ENCODE results near the gene MTHFD2L. TPM values are rescaled to one million over a fixed set of nuclear protein-coding genes. Genes with fewer than 3 reads are reported as not detected.

Gene MTHFD2L
- polyA plus RNA-seq, 1 donor from 2014 or later, result 5.1 TPM

DNA sequence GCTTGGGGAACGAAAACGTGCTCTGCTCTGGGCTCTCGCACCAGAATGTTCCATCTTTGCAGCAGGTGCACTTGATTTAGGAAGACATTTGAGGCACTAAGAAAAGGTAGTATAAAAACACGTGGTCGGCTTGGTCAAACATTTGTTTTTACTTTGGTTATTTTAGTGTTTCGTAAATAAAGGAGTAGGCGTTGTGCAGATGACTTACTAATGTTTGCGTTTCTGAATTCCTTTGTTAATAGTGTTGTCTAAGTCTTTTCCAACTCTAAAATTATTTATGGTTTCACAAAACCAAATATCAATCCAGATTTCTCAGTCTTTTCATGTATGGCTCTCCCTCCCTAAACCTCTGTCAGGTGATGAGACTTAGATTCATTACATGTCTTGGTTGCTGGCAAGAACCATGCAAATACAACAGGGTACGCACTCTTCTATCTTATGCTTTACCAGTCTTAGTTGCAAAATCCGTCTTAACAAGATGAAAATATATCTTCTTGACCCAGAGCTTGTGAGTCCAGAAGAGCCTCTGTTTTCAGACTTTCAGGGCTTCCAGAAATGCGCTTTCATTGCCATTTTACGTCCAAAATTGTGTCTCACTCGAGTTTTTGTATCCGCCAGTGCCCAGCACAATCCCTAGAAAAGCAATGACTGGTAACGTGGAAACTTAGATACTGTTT lies 686 bp downstream of the MTHFD2L start:
- no peaks in the 10 kb centered on the region for H3K27me3 Mint-ChIP-seq
- H3K4me1 Mint-ChIP-seq, result peaks cover 14 to 24% (median 16%) of the 10 kb centered on the region in 3 donors
- H3K27ac Mint-ChIP-seq, result peak overlapping the region; percentile 73 to 91 (median 86)
- H3K9me3 Mint-ChIP-seq, result no peaks in the 10 kb centered on the region
- H3K36me3 Mint-ChIP-seq, result peaks cover 7% of the 10 kb centered on the region
- peak overlapping the region; percentile 92 to 96 (median 94) for H3K4me3 Mint-ChIP-seq

DNA sequence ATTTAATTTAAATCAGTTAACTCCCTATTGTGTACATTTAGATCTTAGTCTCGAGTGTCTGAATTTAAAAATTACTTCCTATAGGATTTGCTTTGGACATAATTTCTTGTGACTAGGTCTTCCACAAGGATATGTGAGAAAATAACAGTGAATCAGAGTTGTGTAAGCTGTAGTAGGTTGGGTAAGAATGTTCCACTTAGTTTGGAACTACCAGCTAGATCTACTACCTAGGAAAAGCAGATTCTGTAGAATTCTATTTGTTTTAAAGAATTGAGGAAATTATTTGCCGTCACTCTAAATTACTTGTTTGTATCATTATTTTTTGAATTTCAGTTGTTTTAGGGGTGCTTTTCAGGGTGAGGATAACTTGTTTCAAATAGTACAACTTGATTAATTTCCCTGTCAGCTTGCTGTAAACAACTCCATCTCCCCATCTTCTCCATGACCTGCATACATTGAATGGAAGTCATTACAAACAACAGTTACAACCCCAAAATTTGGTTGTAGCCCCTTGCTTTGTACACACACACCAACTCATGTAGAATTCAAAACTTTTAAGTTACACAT lies 1.3 kb downstream of the MTHFD2L start:
- peak overlapping the region; percentile 73 to 91 (median 86) for H3K27ac Mint-ChIP-seq
- H3K4me1 Mint-ChIP-seq, result peaks cover 14 to 24% (median 16%) of the 10 kb centered on the region in 3 donors
- no peaks in the 10 kb centered on the region for H3K27me3 Mint-ChIP-seq
- H3K9me3 Mint-ChIP-seq, result no peaks in the 10 kb centered on the region
- peaks cover 7% of the 10 kb centered on the region for H3K36me3 Mint-ChIP-seq
- H3K4me3 Mint-ChIP-seq, result peak overlapping the region; percentile 92 to 96 (median 94)

DNA sequence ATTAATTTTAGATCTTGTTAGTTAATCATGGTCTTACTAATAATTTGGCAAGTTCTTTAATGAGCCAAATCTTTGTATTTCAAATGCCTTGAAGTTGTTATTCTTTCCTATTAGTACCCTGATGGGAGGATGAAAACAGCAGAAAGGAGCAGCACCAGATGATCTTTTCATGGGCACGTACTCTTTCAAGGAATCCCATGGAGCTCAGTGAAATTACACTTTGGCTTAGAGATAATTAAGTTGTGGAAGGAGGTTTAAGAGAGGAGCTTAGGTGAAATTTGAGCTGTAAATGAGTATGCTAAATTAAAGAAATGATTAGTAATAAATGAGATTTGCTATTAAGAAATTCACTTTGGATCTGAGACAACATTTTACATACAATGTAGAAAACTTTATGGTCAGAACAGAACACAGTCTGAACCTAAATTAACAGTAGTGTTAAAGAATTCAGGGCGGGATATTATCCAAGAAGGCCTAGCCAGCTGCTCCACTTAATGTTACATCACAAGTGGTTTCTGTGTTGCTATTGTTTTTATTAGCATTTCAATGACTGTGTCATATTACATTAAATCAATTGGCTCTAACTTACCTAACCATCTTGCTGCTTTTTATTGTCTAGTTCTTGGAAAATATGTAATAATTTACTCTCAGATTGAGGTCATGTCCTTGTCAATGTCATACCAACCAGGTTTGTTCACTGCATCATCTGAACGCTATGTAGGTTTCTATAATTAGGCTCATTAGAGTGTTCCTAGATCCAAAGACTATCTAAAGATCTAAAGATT lies 3.9 kb downstream of the MTHFD2L start:
- Mint-ChIP-seq H3K4me1 (peaks cover 17 to 28% (median 18%) of the 10 kb centered on the region in 3 donors), H3K27ac (peak overlapping the region in 1 of 3 donors; percentile 43), H3K36me3 (peaks cover 7% of the 10 kb centered on the region), H3K4me3 (no peak overlapping the region), H3K27me3 (no peaks in the 10 kb centered on the region), H3K9me3 (no peaks in the 10 kb centered on the region)

DNA sequence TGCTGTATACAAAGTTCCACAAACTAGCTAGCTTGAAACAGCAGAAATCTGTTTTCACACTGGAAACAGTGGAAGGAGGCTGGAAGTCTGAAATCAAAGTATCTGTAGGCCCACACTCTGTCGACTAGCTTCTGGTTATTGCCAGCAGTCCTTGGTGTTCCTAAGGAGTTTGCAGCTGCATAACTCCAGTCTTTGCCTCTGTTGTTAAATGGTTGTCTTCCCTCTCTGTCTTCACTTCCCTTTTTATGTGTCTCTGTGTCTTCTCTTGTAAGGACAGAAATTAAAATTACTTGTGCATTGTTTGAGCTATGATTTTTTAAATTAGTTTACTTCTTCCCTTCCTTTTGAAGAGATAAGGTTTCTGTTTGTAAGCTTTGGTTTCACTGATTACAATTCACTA lies 8.2 kb downstream of the MTHFD2L start:
- peaks cover 7% of the 10 kb centered on the region for H3K36me3 Mint-ChIP-seq
- H3K4me1 Mint-ChIP-seq, result peaks cover 6 to 9% (median 7%) of the 10 kb centered on the region in 3 donors
- H3K9me3 Mint-ChIP-seq, result no peaks in the 10 kb centered on the region
- H3K4me3 Mint-ChIP-seq, result no peak overlapping the region
- H3K27me3 Mint-ChIP-seq, result no peaks in the 10 kb centered on the region
- H3K27ac Mint-ChIP-seq, result peak overlapping the region in 1 of 3 donors; percentile 83

DNA sequence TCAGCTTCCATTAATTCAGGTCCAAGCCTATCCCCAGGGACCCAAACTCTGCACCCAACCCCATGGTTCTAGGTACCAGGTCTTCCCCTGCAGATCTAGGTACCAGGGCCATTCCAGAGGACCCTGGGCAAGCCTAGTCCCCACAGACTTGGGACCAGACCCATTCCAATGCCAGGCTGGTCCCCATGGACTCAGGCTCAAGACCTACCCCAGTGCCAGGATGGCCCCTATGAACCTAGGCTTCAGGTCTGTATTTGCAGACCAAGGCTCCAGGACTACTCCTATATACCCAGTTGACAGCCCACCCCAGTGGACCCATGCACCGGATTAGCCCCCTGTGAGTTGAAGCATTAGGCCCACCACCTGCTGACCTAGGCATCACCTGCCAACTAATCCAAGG lies 8.9 kb downstream of the MTHFD2L start:
- H3K4me3 Mint-ChIP-seq, result no peak overlapping the region

DNA sequence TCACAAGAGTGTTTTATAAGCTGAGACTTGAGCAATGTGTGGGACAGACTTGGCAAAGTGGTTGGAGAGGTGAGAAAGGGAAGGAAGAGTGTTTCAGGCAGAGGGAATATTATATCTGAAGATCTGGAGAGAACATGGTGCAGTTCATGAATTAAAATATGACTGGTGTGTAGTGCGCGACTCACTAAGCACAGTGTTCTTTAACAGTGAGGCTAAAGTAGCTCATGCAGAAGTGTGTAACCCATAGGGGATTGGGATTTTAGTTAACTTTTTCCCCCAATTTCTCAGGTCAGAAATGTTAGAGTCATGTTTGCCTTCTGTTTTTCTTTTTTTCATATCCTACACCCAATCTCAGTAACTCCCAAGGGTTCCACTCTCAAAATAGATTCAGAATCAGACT lies 9.7 kb downstream of the MTHFD2L start:
- Mint-ChIP-seq H3K27ac (peak overlapping the region in 1 of 3 donors; percentile 25), H3K27me3 (no peaks in the 10 kb centered on the region), H3K36me3 (peaks cover under 1% of the 10 kb centered on the region), H3K9me3 (no peaks in the 10 kb centered on the region), H3K4me1 (peaks cover 3 to 6% (median 4%) of the 10 kb centered on the region in 3 donors), H3K4me3 (no peak overlapping the region)

More for the DNA sequence above, 8.9 kb downstream of the MTHFD2L start:
- Mint-ChIP-seq H3K4me1 (peaks cover 3 to 6% (median 4%) of the 10 kb centered on the region in 3 donors), H3K27ac (peak overlapping the region in 1 of 3 donors; percentile 83), H3K36me3 (peaks cover 2% of the 10 kb centered on the region), H3K9me3 (no peaks in the 10 kb centered on the region), H3K27me3 (no peaks in the 10 kb centered on the region)

DNA sequence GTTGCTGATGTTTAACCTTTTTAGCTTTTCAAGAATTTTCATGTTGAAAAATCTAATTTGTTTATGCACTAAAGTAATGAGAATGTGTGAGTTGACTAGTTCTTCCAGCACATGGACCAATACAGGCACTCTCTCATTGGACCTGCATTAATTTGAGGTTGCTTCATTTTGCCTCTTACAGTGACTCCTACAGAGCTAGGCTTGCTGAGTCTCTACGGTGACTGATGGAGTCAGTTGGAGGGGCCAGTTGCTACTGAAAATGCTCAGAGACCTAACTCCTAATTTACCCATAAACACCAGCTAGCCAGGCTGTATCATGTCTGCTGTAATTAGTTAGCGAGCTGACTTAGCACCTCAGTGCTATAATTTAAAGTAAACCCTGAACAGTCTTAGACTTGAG lies 10.9 kb downstream of the MTHFD2L start:
- H3K36me3 Mint-ChIP-seq, result no peaks in the 10 kb centered on the region
- no peak overlapping the region for H3K27ac Mint-ChIP-seq
- H3K4me1 Mint-ChIP-seq, result peaks cover 3 to 6% (median 4%) of the 10 kb centered on the region in 3 donors
- H3K9me3 Mint-ChIP-seq, result no peaks in the 10 kb centered on the region
- no peak overlapping the region for H3K4me3 Mint-ChIP-seq
- no peaks in the 10 kb centered on the region for H3K27me3 Mint-ChIP-seq

DNA sequence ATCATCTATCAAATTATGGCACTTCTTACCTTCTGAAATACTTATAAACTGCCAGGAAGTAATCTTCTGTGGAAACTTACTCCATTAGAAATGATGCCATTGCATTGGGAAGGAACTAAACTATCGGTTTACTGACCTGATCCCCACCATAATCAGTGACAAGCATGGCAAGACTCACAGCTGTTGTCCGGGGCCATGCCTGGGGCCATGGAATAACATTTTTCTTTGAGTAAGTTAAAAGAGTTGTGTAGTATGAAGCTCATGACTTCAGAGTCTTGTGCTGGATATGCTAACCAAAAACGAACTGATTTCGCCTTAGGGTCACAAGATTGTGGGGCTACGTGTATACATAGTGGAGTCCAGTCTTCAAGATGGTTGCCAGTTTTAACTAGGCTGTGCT lies 15.4 kb downstream of the MTHFD2L start:
- Mint-ChIP-seq H3K36me3 (no peaks in the 10 kb centered on the region), H3K27me3 (no peaks in the 10 kb centered on the region)

DNA sequence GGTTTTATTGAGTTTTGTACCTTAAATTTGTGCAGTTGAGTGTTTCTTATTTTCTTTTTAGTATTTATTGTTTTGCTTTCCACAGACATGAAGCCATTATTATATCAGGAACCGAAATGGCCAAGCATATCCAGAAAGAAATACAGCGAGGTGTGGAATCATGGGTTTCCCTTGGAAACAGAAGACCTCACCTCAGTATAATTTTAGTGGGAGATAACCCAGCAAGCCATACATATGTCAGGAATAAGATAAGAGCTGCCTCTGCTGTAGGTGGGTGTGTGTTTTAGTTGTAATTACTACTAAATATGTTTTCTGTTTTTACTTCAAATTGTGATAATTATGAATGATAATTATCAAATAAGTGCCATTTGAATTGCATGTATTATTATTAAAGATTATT lies 16.5 kb downstream of the MTHFD2L start:
- H3K9me3 Mint-ChIP-seq, result no peaks in the 10 kb centered on the region
- H3K4me1 Mint-ChIP-seq, result no peaks in the 10 kb centered on the region
- H3K27me3 Mint-ChIP-seq, result no peaks in the 10 kb centered on the region
- no peak overlapping the region for H3K27ac Mint-ChIP-seq
- H3K36me3 Mint-ChIP-seq, result no peaks in the 10 kb centered on the region
- no peak overlapping the region for H3K4me3 Mint-ChIP-seq

More for the DNA sequence above, 15.4 kb downstream of the MTHFD2L start:
- no peaks in the 10 kb centered on the region for H3K9me3 Mint-ChIP-seq
- H3K4me1 Mint-ChIP-seq, result no peaks in the 10 kb centered on the region
- H3K27ac Mint-ChIP-seq, result no peak overlapping the region
- no peak overlapping the region for H3K4me3 Mint-ChIP-seq

DNA sequence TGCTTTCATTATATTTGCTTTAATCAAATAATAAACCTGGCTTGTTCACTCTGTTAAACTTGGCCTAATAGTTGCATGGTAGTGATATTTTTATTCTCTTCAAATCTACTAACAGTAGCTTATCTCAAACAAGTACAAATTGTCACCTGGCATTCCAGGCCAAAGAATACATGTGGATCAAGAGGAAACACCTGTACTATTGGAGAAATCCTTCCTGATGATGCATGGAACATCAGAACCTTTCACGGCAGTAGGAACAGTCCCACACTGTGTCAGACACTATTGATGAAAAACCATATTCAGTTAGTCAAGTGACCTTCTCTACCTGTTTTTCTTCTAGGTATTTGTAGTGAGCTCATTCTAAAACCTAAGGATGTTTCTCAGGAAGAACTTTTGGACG lies 17.0 kb downstream of the MTHFD2L start:
- H3K4me3 Mint-ChIP-seq, result no peak overlapping the region
- H3K36me3 Mint-ChIP-seq, result no peaks in the 10 kb centered on the region
- H3K9me3 Mint-ChIP-seq, result no peaks in the 10 kb centered on the region
- no peak overlapping the region for H3K27ac Mint-ChIP-seq
- H3K27me3 Mint-ChIP-seq, result no peaks in the 10 kb centered on the region
- no peaks in the 10 kb centered on the region for H3K4me1 Mint-ChIP-seq

DNA sequence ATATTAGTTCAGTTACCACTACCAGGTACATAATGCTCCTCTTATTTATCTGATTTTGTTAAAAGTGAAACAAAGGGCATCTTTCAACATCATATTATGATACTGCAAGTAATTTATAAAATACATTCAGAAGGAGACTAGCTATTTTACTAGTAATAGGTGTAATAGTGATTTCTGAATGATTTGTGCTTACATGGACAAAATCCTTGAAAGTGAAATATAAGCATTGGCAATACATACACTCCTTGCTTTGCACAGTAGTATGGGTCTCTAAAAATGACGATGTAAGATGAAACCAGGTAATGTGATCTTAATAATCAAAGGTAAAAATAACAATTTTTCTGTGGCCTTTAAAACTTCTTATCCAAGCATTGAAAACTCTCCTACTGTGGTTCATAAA lies 17.5 kb downstream of the MTHFD2L start:
- H3K4me1 Mint-ChIP-seq, result no peaks in the 10 kb centered on the region
- no peaks in the 10 kb centered on the region for H3K36me3 Mint-ChIP-seq
- no peaks in the 10 kb centered on the region for H3K27me3 Mint-ChIP-seq
- no peaks in the 10 kb centered on the region for H3K9me3 Mint-ChIP-seq
- no peak overlapping the region for H3K4me3 Mint-ChIP-seq
- H3K27ac Mint-ChIP-seq, result no peak overlapping the region

DNA sequence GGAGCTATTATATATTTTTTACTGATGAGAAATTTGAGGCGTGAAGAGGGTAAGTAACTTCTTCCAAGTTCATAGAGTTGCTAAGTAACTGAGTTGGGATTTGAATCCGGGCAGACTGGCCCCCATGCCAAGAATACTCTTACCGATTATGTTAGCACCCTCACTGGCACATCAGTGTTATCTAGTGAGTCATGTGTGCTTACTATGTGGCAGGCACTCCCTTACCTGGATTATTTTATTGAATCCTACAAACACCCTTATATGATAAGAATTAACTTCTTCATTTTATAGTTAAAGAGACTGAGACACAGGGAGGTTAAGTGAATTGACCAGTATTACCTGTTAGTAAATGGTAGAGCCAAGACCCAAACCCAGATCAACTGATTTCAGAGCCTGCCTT lies 20.9 kb downstream of the MTHFD2L start:
- Mint-ChIP-seq H3K9me3 (no peaks in the 10 kb centered on the region), H3K4me3 (no peak overlapping the region), H3K4me1 (no peaks in the 10 kb centered on the region), H3K27me3 (no peaks in the 10 kb centered on the region), H3K36me3 (peaks cover 5% of the 10 kb centered on the region), H3K27ac (no peak overlapping the region)

DNA sequence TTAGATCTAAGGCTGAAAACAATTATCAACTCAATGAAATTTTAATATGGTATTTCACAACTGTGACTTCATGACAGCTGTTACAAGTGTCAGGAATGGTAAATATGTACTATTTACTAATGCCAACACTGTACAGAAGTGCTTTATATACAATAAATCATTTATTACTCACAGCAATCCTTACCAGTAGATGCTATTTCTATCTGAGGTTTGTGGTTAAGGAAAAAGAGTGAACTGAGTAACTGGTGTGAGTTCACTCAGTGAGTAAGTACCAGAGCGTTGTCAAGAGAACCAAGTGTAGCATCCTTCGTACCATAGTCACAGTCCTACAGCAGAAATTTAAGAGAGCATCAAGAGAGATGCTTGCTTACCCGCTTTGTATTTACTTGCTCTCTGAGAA lies 23.3 kb downstream of the MTHFD2L start:
- Mint-ChIP-seq H3K4me3 (no peak overlapping the region), H3K36me3 (peaks cover 5% of the 10 kb centered on the region), H3K27me3 (no peaks in the 10 kb centered on the region), H3K4me1 (no peaks in the 10 kb centered on the region), H3K9me3 (no peaks in the 10 kb centered on the region), H3K27ac (no peak overlapping the region)

DNA sequence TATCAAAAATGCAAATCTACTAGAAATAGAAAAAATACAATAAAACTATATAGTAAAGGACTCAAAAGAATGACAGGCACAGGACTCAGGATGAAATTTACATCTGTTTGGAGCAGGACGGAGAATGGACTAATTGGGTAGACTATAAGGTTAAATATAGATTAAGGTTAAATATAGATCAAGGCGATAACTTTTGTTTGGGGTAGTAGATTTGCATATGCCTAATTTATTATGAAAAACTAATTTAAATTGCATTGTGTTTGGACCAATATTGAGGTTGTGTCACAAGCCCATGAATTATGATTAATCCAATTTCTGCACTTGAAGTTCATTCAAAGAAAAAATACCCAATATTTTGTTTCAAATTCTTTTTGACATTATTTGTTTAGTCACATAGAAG lies 31.0 kb downstream of the MTHFD2L start:
- no peak overlapping the region for H3K27ac Mint-ChIP-seq
- H3K4me1 Mint-ChIP-seq, result no peaks in the 10 kb centered on the region
- no peak overlapping the region for H3K4me3 Mint-ChIP-seq
- no peaks in the 10 kb centered on the region for H3K36me3 Mint-ChIP-seq
- no peaks in the 10 kb centered on the region for H3K27me3 Mint-ChIP-seq
- no peaks in the 10 kb centered on the region for H3K9me3 Mint-ChIP-seq

DNA sequence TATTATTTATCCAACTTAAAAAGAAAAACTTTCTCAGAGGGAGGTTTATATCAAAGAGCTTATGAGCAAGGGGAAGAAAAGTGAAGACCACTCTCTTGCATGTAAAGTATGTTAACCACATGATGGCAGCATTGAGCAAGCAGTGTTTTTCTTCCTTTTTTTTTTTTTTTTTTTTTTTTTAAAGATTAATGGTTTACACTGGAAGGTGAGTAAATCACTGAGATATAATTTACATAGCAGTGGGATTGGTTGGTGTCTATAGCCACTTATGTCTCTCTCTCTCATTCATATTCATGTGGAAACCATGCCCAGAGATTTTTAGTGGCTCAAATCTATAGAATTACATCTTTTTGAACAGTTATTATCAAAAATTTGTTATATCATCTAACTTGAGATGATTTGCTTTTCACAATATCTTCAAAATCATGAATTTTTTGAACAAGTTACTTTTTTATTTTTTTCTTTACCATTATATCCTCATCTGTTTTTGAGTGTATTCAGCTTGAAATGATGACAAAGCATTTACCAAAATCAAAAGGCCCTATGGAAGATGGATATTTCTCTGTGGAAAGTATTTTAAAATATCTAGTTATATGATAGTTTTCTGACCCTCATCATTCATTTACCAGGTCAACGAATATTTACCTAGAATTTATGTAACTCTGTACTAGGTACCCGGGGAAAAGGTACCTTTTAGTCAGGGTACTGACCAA lies 31.6 kb downstream of the MTHFD2L start:
- Mint-ChIP-seq H3K27me3 (no peaks in the 10 kb centered on the region), H3K36me3 (no peaks in the 10 kb centered on the region), H3K4me3 (no peak overlapping the region)

More for the DNA sequence above, 31.6 kb downstream of the MTHFD2L start:
- Mint-ChIP-seq H3K27ac (no peak overlapping the region), H3K9me3 (no peaks in the 10 kb centered on the region), H3K4me1 (no peaks in the 10 kb centered on the region)

Measured in IgD-negative memory B cell (primary cell).